ENCODE measurements around the gene DSCAM. TPM values are rescaled to one million over a fixed set of nuclear protein-coding genes. Genes with fewer than 3 reads are reported as not detected.

Gene DSCAM
- total RNA-seq, 1 donor from 2014 or later, result not detected

DNA sequence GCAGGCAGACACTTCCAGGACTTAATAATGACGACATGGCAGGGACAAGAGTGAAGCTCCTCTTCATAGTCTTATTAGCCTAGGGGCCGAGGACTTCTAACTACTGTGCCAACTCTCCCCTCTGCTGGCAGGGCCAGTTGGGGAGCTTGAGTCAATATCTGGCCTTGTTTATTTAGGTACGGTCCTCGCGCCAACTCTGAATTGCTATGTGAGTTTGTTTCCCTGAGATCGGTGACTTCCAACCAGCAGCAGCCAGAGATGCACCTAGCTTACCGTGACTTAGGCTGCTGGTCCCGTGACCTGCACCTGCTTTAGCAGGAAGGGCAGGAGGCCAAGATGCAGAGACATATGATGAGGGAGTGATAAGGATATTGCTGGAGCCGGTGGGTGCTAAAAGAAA lies 528.6 kb downstream of the DSCAM start:
- Histone ChIP-seq H3K4me3 (no peak overlapping the region), H3K9me3 (replicated peaks) (no peaks in the 10 kb centered on the region), H3K36me3 (no peaks in the 10 kb centered on the region), H3K27ac (replicated peaks) (no peak overlapping the region), H3K4me1 (no peaks in the 10 kb centered on the region), H3K27me3 (ENCODE audit: low read depth) (no peaks in the 10 kb centered on the region)
- intact Hi-C loops (cut with micrococcal nuclease), result no loop called here
- TF ChIP-seq, protein P1, sequence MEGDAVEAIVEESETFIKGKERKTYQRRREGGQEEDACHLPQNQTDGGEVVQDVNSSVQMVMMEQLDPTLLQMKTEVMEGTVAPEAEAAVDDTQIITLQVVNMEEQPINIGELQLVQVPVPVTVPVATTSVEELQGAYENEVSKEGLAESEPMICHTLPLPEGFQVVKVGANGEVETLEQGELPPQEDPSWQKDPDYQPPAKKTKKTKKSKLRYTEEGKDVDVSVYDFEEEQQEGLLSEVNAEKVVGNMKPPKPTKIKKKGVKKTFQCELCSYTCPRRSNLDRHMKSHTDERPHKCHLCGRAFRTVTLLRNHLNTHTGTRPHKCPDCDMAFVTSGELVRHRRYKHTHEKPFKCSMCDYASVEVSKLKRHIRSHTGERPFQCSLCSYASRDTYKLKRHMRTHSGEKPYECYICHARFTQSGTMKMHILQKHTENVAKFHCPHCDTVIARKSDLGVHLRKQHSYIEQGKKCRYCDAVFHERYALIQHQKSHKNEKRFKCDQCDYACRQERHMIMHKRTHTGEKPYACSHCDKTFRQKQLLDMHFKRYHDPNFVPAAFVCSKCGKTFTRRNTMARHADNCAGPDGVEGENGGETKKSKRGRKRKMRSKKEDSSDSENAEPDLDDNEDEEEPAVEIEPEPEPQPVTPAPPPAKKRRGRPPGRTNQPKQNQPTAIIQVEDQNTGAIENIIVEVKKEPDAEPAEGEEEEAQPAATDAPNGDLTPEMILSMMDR (IDR thresholded peaks at IDR 0.05; ENCODE audit: borderline replicate concordance), result no peak
- DNase-seq, result no peak

DNA sequence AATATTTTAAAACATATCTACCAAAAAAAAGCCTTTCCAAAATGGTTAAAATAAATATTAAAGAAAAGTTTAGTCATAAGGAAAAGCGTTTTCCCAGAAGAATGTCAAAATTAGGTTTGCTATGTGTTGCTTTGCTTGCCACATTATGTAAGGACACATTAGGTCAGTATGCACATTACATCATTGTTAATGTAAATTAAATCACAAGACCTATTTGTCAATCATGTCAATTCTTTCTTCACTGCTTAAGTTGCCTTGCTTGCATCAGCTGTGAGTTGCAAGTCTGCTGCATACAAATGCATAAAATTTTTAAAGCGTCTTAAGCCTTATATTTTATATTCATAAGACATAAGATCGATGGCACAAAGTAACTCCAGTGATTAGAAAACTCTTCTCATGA lies 530.9 kb downstream of the DSCAM start:
- no peak for DNase-seq
- H3K4me1 ChIP-seq, result no peaks in the 10 kb centered on the region
- H3K4me3 ChIP-seq, result no peak overlapping the region
- intact Hi-C loops (cut with micrococcal nuclease), result no loop called here
- H3K9me3 ChIP-seq (replicated peaks), result no peaks in the 10 kb centered on the region
- no peaks in the 10 kb centered on the region for H3K36me3 ChIP-seq
- H3K27me3 ChIP-seq (ENCODE audit: low read depth), result no peaks in the 10 kb centered on the region
- TF ChIP-seq, protein P1 (IDR thresholded peaks at IDR 0.05; ENCODE audit: borderline replicate concordance), result no peak
- H3K27ac ChIP-seq (replicated peaks), result no peak overlapping the region

DNA sequence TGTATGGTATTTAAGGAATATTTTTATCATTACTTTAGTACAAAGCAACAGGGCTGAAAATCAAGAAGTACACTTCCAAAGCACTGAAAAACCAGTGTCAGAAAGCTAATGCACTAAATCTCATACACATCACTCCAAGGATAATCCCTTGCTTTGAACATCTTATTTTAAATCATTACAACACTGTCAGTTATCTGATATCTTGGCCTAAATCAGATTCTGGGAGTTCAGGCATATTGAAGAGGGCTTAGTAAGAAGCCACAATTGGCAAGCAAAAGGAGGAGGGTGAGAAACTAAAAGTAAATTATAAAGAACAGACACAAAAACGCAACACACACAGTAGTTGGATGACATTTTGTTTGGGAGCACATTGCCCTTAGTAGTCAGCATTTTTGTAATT lies 531.3 kb downstream of the DSCAM start:
- no peak overlapping the region for H3K4me3 ChIP-seq
- H3K27me3 ChIP-seq (ENCODE audit: low read depth), result no peaks in the 10 kb centered on the region
- H3K36me3 ChIP-seq, result no peaks in the 10 kb centered on the region
- TF ChIP-seq, protein P1 (IDR thresholded peaks at IDR 0.05; ENCODE audit: borderline replicate concordance), result no peak
- no peaks in the 10 kb centered on the region for H3K9me3 ChIP-seq (replicated peaks)
- intact Hi-C loops (cut with micrococcal nuclease), result no loop called here
- DNase-seq, result no peak
- no peak overlapping the region for H3K27ac ChIP-seq (replicated peaks)
- no peaks in the 10 kb centered on the region for H3K4me1 ChIP-seq

DNA sequence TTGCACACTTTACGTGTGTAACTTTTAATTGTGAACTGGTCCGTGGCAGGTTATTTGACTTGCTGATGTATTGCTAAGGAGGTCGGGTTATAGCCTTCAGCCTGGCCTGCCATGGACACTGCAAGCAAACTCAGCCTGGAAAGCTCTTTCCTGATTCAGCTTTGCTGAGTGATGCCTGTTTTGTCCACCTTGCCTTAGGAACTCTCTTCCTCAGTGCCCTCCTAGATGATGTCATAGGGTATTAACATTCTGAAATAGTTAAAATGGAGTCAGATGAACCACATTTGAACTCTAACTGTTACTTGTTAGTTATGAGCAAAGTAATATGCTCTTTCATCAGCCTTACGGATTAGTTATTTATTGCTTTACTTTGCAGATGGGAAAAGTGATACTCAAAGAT lies 533.7 kb downstream of the DSCAM start:
- H3K4me3 ChIP-seq, result no peak overlapping the region
- intact Hi-C loops (cut with micrococcal nuclease), result no loop called here
- H3K9me3 ChIP-seq (replicated peaks), result no peaks in the 10 kb centered on the region
- H3K27ac ChIP-seq (replicated peaks), result no peak overlapping the region
- no peaks in the 10 kb centered on the region for H3K36me3 ChIP-seq
- TF ChIP-seq, protein P1 (IDR thresholded peaks at IDR 0.05; ENCODE audit: borderline replicate concordance), result no peak
- no peak for DNase-seq
- H3K27me3 ChIP-seq (ENCODE audit: low read depth), result peaks cover 2% of the 10 kb centered on the region
- no peaks in the 10 kb centered on the region for H3K4me1 ChIP-seq

DNA sequence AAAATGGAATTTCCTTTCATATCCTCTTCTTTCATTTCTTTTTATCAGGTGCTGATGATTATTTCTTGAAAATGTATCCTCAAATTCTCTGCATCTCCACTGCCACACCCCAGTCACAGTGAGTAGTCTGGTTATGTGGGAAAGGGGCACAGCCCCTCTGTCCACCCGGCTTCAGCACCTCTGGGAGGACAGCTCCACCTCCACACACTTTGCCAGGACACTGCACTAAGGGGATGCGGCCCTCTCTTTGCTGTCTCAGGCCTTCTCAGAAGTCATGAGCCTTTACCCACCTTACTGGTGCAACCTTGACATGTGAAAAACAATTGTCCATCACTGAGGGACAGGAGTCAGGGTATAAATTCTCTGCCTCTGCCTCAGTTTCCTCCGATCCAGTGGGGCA lies 546.7 kb downstream of the DSCAM start:
- Histone ChIP-seq H3K4me1 (no peaks in the 10 kb centered on the region), H3K9me3 (replicated peaks) (peaks cover 12% of the 10 kb centered on the region), H3K36me3 (no peaks in the 10 kb centered on the region), H3K27me3 (ENCODE audit: low read depth) (no peaks in the 10 kb centered on the region), H3K27ac (replicated peaks) (no peak overlapping the region), H3K4me3 (no peak overlapping the region)
- no peak for DNase-seq
- TF ChIP-seq, protein P1 (IDR thresholded peaks at IDR 0.05; ENCODE audit: borderline replicate concordance), result no peak
- intact Hi-C loops (cut with micrococcal nuclease), result no loop called here

DNA sequence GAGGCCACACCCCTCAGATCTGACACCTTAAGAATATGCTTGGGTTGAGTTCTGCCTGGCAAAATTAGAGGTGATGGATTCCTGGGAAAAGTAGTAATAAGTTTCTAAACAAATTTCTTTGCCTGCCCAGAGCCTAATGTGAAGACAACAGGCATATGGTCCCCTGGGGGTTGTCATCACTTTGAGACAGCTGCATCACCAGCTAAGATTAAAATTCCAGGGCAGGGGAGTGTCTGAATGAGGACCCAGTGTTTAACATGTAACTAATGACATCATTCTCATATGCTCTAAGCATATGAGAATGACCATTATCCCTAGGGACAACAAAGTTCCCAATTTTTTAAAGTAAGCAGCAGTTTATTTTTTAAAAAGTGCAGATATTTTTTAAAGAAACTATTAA lies 547.5 kb downstream of the DSCAM start:
- H3K4me3 ChIP-seq, result no peak overlapping the region
- H3K27ac ChIP-seq (replicated peaks), result no peak overlapping the region
- H3K9me3 ChIP-seq (replicated peaks), result peaks cover 7% of the 10 kb centered on the region
- no peak for DNase-seq
- no peaks in the 10 kb centered on the region for H3K27me3 ChIP-seq (ENCODE audit: low read depth)
- intact Hi-C loops (cut with micrococcal nuclease), result no loop called here
- TF ChIP-seq, protein P1 (IDR thresholded peaks at IDR 0.05; ENCODE audit: borderline replicate concordance), result no peak
- no peaks in the 10 kb centered on the region for H3K36me3 ChIP-seq
- H3K4me1 ChIP-seq, result no peaks in the 10 kb centered on the region

All from left ventricle myocardium inferior (tissue), 1 donor.